GM19193 (cell line): ENCODE results near the gene CCDC85B.

Experiments used
- POLR2A ChIP-seq: IDR thresholded peaks from 4 replicates; pipeline ENCODE4 v1.6.1; 2011; ENCODE audit not compliant: insufficient read depth, insufficient read length; ENCODE audit errors: extremely low read depth

Gene CCDC85B

DNA sequence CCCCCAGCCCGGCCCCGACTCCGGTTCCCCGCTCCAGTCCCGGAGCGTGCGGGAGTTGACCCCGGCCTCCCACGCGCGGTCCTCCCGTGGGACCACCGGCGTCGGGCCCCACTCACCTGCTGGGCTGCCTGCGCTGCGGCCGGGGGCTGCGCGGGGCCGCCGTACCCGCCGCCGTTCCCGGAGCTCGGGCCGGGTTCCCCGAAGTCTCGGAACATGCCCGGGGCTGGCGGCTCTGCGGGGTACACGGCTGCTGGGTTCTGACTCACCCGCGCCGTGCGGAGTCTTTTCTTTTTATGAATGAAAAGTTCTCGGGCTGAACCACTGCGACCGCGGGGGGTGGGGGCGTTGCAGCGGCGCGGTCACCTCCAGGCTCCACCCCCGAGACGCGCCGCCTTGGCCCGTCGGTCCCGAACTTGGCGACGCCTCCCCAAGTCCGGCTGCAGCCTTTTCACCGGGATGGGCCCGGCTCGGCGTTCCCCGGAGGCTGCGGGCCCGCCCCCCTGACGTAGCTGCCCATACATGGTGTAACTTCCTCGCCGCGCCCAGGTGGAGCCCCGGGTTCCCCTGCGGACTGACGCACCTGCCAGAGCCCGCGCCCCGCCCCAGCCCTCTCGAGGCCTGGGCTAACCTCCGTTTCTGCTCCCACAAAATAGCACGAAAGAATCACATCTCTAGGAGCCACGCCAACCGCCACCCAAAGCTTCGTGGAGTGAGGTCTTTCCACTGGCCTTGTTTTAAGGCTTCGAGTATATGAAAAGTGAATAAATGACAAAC lies 9.8 kb downstream of the CCDC85B start, which contains the start of gene FOSL1:
TSS of gene FOSL1 (minus strand) at position 264 of the 774 bp plus-strand sequence. CDS start at position 215, 49 bp downstream.
- peak; percentile 88 for TF ChIP-seq POLR2A

DNA sequence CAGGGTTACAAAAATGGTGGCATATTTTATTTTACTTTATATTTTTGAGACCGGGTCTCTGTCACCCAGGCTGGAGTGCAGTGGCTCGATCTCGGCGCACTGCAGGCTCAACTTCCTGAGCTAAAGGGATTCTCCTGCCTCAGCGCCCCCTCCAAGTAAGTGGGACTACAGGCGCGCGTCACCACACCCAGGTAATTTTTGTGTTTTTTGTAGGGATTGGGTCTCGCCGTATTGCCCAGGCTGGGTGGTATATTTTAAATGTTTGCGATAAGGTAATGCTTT lies 10.4 kb downstream of the CCDC85B start:
- no peak for TF ChIP-seq POLR2A

DNA sequence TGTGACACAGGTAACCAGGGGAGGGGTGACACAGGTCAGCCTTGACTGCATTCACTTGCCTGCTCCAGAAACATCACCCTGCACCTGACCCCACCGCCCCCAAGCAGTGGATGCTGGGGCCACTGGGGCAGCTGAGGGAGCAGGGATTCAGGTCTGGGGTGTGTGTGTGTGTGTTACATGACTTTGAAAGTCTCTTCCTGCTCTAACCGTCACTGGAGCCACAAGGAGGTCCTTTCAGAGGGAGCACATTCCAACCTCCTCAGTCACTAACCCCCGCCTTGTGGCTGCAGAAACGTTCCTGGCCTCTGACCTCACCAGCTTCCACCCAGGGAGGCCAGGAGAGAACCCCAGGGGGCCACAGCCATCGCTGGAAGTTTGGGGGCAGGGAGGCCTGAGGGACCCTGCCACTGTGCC lies 12.6 kb downstream of the CCDC85B start:
- TF ChIP-seq POLR2A: no peak

DNA sequence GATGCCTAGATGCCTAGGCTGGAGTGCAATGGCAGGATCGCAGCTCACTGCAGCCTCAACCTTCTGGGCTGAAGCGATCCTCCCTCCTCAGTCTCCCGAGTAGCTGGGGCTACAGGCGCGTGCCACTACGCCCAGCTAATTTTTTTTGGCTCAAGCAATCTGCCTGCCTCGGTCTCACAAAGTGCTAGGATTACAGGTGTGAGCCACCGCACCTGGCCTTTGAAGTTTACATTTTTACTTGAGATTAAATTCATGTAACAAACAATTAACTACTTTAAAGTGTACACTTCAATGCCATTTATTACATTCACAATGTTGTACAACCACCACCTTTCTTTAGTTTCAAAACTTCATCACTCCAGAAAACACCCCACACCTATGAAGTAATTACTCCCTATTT lies 13.2 kb downstream of the CCDC85B start:
- TF ChIP-seq POLR2A: no peak

DNA sequence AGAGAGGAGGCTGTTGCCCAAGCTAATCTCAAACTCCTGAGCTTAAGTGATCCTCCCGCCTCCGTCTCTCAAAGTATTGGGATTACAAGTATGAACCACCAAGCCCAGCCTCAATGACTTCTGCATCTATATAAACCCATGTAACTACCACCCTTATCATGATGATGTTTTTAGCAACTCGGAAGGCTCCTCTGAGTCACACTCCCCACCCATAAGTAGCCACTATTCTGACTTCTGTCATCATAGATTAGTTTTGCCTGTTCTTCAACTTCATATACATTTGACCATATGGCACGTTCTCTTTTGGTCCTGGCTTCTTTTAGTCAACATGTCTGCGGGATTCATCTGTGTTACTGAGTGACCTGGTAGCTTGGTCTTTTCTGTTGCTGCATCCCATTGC lies 16.1 kb downstream of the CCDC85B start:
- TF ChIP-seq POLR2A: no peak

DNA sequence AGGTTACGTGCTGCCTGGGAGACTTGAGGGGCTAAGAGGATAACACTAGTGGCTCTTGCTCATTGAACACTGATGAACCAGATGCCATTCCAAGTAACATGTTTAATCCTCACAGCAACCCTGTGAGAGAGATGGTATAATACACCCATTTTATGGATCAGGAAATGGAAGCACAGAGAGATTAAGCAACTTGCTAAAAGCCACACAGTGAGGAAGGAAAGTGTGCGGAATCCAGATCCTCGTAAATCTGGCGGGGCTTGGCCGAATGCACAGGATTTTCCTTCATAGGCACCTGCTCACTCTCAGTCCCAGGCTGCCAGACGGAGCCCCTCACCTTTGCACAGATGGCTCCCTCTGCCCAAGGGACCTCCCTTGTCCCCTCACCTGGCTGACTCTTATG lies 17.4 kb downstream of the CCDC85B start:
- no peak for TF ChIP-seq POLR2A

DNA sequence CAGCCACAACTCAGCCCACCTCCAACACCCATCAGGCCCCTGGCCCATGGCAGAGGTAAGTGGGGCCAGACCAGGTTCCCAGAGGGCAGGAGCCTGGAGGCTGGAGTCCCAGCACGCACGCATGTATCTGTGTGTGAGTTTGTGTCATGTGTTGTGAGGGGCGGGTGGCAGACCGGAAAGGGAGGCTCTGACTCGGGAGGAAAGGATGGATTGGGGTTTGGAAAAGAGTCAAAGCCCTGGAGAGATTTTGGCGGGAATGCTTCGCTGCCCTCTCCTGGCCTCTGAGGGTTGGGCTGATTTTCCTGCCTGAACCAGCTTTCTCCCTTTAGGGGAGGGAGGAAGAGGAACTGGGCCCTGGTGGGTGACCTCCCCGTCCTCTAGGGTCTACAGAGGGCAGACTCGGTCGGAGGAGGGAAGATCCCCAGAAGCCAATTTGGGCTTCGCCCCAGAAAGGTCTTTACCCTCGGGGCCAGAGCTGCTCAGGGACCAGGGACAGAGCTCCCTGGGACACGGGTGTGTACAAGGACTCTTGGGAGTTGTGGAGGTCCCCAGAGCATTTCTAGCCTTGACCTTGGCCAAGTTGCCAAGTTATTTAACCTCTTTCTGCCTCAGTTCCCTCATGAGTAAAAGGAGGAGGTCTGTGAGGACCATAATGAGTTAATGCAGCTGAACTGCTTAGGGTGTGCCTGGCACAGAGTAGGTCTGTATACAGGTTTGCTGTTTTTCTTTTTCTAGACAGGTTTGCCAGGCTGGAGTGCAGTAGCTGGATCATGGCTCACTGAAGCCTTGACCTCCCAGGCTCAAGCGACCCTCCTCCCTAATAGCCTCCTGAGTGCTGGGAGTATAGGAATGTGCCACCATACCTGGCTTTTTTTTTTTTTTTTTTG lies 21.5 kb downstream of the CCDC85B start:
- no peak for TF ChIP-seq POLR2A

DNA sequence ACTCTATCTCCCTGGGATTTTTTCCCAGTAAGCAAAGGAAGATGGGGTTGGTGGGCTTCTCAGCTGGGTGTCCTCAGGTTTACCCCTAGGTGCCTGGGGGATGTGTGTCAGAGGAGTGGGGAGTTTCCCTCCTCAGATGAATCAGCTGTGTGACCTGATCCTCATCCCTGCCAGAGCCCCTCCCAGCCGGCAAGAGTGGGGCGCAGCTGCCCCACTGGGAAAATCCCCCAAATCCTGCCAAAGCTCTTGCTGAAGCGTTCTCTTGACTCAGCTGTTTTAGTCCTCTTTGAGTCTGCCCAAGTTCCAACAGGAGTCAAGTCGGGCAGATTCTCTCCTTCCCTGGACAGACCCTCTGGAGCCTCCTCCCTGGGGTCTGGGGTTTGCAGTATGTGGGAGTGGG lies 22.4 kb downstream of the CCDC85B start:
- no peak for TF ChIP-seq POLR2A

DNA sequence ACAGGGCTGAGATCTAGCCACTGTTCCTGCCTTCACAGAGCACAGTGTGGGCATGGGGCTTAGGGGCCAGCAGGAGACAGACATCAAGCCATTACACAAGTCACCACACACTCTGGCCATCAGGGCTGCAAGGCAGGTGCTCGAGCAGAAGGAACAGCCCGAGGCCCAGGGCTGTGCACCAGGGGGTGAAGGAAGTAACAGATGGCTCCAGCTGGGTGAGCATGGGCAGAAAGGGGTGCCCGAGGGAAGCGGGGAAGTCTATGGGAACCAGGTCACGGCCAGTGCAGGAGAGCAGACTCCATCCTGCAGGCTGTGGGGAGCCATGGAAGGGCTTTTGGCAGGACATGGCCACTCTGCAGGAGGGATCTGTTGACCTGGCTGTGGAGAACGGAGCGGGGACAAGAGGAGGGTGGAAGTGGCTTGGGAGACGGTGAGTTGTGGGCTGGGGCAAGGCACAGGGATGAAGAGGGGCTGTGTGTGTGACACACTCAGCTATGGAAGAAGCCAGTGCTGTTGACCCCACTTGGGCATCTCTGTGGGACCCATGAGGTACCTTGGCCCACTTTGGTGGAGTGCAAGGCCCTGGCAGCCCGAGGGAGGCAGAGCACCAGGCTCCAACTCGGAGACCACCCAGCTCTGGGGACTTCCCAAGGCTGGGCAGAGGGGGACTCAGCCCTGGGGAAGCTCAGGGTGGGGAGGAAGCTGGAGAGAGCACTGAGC lies 24.8 kb downstream of the CCDC85B start:
- peak; percentile 15 for TF ChIP-seq POLR2A

DNA sequence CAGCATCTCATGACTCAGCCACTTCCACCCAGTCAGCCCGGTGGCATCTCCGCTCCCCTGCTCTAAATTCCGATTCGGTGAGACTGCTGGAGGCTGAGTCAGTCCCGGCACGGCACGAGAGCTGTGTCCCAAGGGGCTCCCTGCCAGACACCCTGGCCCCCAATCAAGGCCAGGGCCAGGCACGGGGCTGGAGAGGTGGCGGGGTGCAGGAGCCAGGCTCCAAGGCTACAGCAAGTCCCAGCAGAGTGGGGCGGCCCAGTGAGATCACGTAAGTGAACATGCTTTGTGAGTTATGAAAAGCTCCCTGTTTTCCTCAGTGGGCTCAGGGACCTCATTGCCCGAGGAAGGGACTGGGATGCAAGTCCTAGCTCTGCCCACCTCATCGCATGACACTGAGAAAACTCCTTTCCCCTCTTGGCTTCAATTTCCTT lies 25.4 kb downstream of the CCDC85B start:
- TF ChIP-seq POLR2A: peak; percentile 11

DNA sequence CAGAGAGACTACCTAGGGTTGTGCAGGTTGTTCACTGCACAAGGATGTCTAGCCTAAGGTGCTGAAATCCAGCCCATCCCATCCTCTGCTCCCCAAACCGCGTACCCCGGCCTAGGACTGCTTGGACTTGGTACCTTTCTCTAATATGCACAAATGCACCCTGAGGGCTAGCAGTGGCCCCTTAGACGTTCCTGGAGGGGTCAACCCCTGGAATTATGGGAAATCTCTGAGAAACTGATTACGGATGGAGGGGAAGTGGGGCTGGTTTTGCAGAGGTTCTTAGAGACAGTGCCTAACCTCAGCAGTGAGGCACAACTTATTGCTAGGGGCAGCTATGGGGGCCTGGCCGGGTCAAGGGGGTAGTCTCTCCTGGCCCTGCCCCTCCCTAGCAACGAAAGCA lies 25.9 kb downstream of the CCDC85B start:
- no peak for TF ChIP-seq POLR2A

DNA sequence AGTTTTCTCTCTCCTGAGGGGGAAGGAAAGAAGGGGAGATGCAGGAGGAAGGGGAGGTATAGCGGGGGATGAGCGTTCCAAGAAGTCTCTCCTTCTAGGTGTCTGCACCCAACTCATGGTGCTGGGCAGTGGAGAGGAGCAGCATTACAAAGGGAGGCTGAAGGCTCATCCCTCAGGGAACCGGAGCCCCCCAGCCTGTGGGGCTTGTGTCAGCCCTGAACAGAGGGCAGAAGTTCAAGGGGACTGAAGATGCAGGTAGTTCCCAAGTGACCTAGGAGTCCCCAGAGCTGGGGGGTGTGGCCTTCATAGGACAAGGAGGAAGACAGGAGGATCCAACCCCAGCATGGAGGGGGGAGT lies 26.6 kb downstream of the CCDC85B start:
- no peak for TF ChIP-seq POLR2A

DNA sequence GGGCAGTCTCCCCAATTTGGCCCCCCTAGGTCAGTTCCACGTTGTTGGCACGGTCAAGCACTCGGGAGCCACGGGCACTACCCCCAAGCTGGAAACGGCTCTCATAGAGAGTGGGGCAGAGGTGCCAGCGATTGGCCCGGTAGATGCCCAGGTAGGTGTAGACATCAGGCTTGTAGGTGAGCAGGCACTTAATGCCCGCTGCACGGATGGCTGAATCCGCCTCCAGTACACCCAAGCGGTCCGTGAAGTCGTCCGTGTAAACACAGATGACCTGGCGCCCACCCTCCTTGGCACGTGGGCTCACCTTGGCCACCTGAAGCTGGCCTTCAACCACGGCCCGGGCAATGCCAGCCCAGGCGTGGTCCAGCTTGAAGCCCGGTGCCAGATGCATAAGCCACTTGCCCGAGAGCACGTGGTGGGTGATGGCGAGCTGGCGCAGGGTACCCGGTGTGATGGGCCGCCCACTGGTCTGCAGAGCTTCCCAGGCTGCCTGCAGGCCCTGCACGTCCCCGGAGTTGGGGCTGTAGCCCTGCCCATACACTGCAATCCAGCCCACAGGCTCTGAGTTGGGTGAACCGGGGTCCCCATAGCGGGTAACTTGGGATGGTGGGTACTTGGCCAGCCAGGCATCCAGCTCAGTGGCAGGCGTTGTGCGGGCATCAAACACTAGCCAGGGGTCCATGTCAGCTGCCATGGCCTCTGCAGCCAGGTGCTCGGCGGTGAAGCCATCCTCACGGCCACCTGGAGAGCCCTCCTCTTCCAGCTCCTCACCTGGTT lies 27.1 kb downstream of the CCDC85B start:
- no peak for TF ChIP-seq POLR2A

DNA sequence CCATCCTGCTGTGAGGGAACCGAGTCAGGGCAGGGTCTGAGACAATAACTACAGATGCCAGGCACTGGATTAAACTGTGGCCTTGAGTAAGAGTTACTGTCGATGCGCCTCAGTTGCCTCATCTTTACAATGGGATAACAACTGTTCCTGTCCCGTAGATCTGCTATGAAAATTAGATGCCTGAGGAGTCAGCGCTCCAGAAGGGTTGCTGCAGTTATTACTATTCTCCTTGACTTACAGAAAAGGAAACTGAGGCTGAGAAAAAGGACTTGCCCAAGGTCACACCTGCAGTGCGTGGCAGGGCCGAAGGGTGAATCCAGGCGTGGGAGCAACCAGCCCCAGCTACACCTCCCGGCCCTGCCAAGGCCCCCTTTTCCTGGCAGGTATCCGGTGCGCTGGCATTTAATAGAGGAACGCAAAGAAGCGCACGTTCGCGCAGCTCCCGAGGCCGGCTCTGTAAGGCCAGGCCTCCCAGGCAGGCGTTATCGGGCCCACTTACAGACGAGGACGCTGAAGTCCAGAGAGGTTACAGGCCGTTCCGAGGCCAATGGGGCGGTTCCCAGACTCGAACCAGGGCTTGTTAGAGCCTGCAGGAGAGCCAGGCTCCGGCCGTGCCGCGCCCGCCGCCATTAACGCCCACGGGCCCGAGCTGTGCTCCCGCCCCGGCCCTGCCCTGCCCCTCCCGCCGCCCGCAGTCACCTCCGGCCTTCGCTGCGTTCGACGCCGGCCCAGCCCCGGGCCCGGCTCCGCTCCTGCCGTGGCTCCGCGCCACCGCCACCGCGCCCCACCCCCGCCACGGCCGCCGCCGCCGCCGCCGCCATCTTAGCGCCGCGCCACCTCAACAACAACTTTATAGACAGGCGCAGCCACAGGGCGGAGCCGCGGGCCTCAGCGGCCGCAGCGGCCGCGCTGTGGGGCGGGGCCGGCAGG lies 28.0 kb downstream of the CCDC85B start, which contains the start of gene C11orf68:
TSS of gene C11orf68 (minus strand) at position 852 of the 930 bp plus-strand sequence. CDS start at position 821, 31 bp downstream.
- TF ChIP-seq POLR2A: peak; percentile 69

DNA sequence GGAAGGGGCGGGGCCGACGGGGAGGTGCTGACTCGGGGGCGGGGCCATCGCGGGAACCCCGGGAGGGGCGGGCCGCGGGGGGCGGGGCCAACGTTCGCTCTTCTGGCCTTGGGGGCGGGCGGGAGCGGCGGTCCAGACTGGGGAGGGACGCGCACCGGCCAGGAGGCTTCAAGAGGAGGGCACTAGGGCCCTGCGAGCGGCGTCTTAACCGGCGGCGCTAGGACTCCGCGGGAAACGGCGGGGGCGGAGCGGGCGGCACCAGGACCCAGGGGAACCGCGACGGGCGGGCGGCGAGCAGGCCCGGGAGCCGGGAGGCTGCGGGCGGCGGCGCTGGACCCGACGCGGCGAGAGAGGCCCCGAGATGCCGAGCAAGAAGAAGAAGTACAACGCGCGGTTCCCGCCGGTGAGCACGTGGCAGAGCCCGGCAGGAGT lies 28.7 kb downstream of the CCDC85B start, which contains the start of gene DRAP1:
TSS of gene DRAP1 (plus strand) at position 286 of the 432 bp plus-strand sequence. CDS start at position 362, 76 bp downstream.
- peak; percentile 30 for TF ChIP-seq POLR2A
